HepG2 (cell line): ENCODE data around the gene SKI. TPM values are rescaled to one million over a fixed set of nuclear protein-coding genes. Genes with fewer than 3 reads are reported as not detected.

Experiments
- ATAC-seq: fragments of 200-7000 bp; cut with Tn5 transposase; 3 replicates; pipeline ENCODE4 v1.9.1; 2020; ENCODE audit warnings: mild to moderate bottlenecking, moderate library complexity
- BruUV-seq: library from RNA; stranded (reverse); fragments of 400-500 nt; replicated peaks from 2 replicates; lab custom pipeline; 2021; lab: Mats Ljungman, UMichigan
- CTCF ChIA-PET: fragments of 300-600 bp; formaldehyde crosslinking; extraction: SDS; loops from one replicate; lab custom pipeline; 2021; ENCODE audit warnings: low total read pairs, inconsistent platforms, low intra/inter-chr PET ratio; lab: Yijun Ruan, JAX
- POLR2A ChIA-PET: fragments of 350-600 bp; sonication (Branson Sonifier 250); formaldehyde crosslinking; loops from one replicate; lab custom pipeline; 2020; ENCODE audit warnings: antibody characterized with exemption, inconsistent platforms; lab: Yijun Ruan, JAX
- DNase-seq: peaks from one replicate; pipeline ENCODE4 v3.0.0-alpha.2; 2015; ENCODE audit warnings: low spot score
- FAIRE-seq: peaks from 3 replicates; lab custom pipeline; 2011; peaks lifted over from hg19 to GRCh38; lab: Jason Lieb, UNC
- H2AFZ ChIP-seq: one replicate; pipeline ENCODE4 v1.6.1; 2011; ENCODE audit warnings: low read length, inconsistent platforms
- H3K27ac ChIP-seq: fragments of 300-600 bp; 3 replicates; pipeline ENCODE4 v1.8.0; 2011; ENCODE audit warnings: mixed run types, mild to moderate bottlenecking, mixed read lengths, low read length, inconsistent platforms; ENCODE audit not compliant: insufficient read depth; ENCODE audit errors: extremely low read length
- H3K27me3 ChIP-seq, 2 experiments: fragments of 200-600 bp in 1 of 2; 2 replicates in 1 of 2; 3 replicates in 1 of 2; pipeline versions ENCODE4 v1.6.0 to v1.8.0; 2011; ENCODE audit warnings: low read length in 2 of 2, mild to moderate bottlenecking in 2 of 2, moderate library complexity in 2 of 2, inconsistent platforms in 1 of 2; ENCODE audit not compliant: insufficient read depth in 2 of 2, control insufficient read depth in 1 of 2
- H3K36me3 ChIP-seq, 2 experiments: fragments of 200-600 bp in 1 of 2; replicated peaks in 1 of 2; 2 replicates in 1 of 2; 3 replicates in 1 of 2; pipeline versions ENCODE4 v1.5.1 to v1.8.0; 2011; ENCODE audit warnings: low read length in 2 of 2, inconsistent platforms in 1 of 2; ENCODE audit not compliant: insufficient read depth in 2 of 2, control insufficient read depth in 1 of 2
- H3K4me1 ChIP-seq: 2 replicates; pipeline ENCODE4 v1.5.1; 2012; ENCODE audit warnings: low read length, inconsistent platforms; ENCODE audit not compliant: insufficient read depth
- H3K4me2 ChIP-seq: 2 replicates; pipeline ENCODE4 v1.6.0; 2011; ENCODE audit warnings: low read depth, low read length, inconsistent platforms
- H3K4me3 ChIP-seq, 3 experiments: fragments of 200-600 bp in 1 of 3; sonication (generic), shearing (Covaris generic) in 1 of 3; replicated peaks in 1 of 3; 2 replicates each; pipeline ENCODE4 v1.5.1; 2011 to 2016; ENCODE audit warnings: low read length in 3 of 3, inconsistent platforms in 2 of 3, low read depth in 2 of 3, mild to moderate bottlenecking in 2 of 3, control low read depth in 1 of 3, mixed read lengths in 1 of 3; ENCODE audit not compliant: insufficient read depth in 1 of 3
- H3K79me2 ChIP-seq: one replicate; pipeline ENCODE4 v1.6.1; 2011; ENCODE audit warnings: low read length, inconsistent platforms; ENCODE audit not compliant: insufficient read depth
- H3K9ac ChIP-seq: 2 replicates; pipeline ENCODE4 v1.6.0; 2011; ENCODE audit warnings: mild to moderate bottlenecking, low read depth, low read length, inconsistent platforms; ENCODE audit not compliant: insufficient read depth
- H3K9me3 ChIP-seq: 2 replicates; pipeline ENCODE4 v1.5.1; 2012; ENCODE audit warnings: mild to moderate bottlenecking, low read length
- H4K20me1 ChIP-seq: 2 replicates; pipeline ENCODE4 v1.6.0; 2011; ENCODE audit warnings: inconsistent platforms, mild to moderate bottlenecking, low read length, moderate library complexity; ENCODE audit not compliant: insufficient read depth
- MEIS1 ChIP-seq: sonication (generic); formaldehyde crosslinking; IDR thresholded peaks from 2 replicates; pipeline ENCODE4 v1.9.0; 2021; ENCODE audit warnings: mild to moderate bottlenecking, missing genetic modification reagents, moderate library complexity, borderline replicate concordance
- XBP1 ChIP-seq: sonication (generic); formaldehyde crosslinking; IDR thresholded peaks from 2 replicates; pipeline ENCODE4 v1.5.0; 2020; ENCODE audit warnings: missing genetic modification reagents
- ZFX ChIP-seq: sonication (generic); formaldehyde crosslinking; IDR thresholded peaks from 2 replicates; pipeline ENCODE4 v1.4.0; 2020; ENCODE audit warnings: mild to moderate bottlenecking, low read depth, missing genetic modification reagents, moderate library complexity
- ZNF614 ChIP-seq: IDR thresholded peaks from 2 replicates; pipeline ENCODE4 v1.6.1; 2018; ENCODE audit warnings: missing biosample characterization, missing genetic modification reagents, inconsistent platforms, borderline replicate concordance
- ZNF629 ChIP-seq: sonication (generic); formaldehyde crosslinking; conservative IDR thresholded peaks from 2 replicates; pipeline ENCODE4 v1.5.0; 2020; ENCODE audit warnings: missing genetic modification reagents
- ZNF687 ChIP-seq: sonication (generic); formaldehyde crosslinking; IDR thresholded peaks from 2 replicates; pipeline ENCODE4 v1.5.1; 2020; ENCODE audit warnings: mild to moderate bottlenecking, missing genetic modification reagents, moderate library complexity
- WGBS: methylation state at CpG from one replicate; pipeline ENCODE4 v1.1.6; 2017; ENCODE audit warnings: low lambda C conversion rate; 5-methylcytosine and 5-hydroxymethylcytosine counted together
- in situ Hi-C: cut with HindIII; loops from 2 replicates; pipeline ENCODE4 v1.10.0; 2017; ENCODE audit warnings: low pct_unique_long_range_greater_than_20kb; ENCODE audit not compliant: extremely low pct_ligation_motif_present
- intact Hi-C: fragments of 100-400 bp; cut with micrococcal nuclease; formaldehyde crosslinking; loops from one replicate; pipeline ENCODE4 v1.10.0; 2022; ENCODE audit not compliant: unreplicated experiment
- polyA plus RNA-seq, 8 experiments: library from polyadenylated mRNA; depleted of rRNA in 3 of 8; stranded (reverse) in 7 of 8; unstranded in 1 of 8; fragments of >200 nt; fragmentation: Illumina TruSeq in 4 of 8; extraction: Trizol in 4 of 8; gene quantifications; 2 replicates each; pipeline versions ENCODE4 v1.2.1 to v1.2.3, GENCODE V29; 2011 to 2016; ENCODE audit warnings: low read depth in 4 of 8, missing spikeins in 1 of 8, mixed read lengths in 1 of 8; ENCODE audit not compliant: insufficient read depth in 1 of 8
- total RNA-seq, 5 experiments: library from RNA; depleted of rRNA; stranded (reverse); fragments of >200 nt; fragmentation: Illumina TruSeq; extraction: Trizol; gene quantifications; 2 replicates each; pipeline ENCODE4 v1.2.3, GENCODE V29; 2016; ENCODE audit warnings: low read depth in 1 of 5

The SKI gene
- total and polyA plus RNA-seq, 2 of the 13 experiments (the other 11 are each of a cell fraction or from before 2014, with no cell fraction given): 4.7 to 6.9 TPM

GRCh38 chr1:2327841-2328240, 99.7 kb downstream of the SKI start:
- in situ Hi-C loops (no loop called here), intact Hi-C loops (no loop called here)
- Histone ChIP-seq H3K9ac (no peak overlapping the region), H3K27me3 (peaks cover 17 to 88% of the 10 kb centered on the region in 2 experiments), H3K4me1 (peaks cover 21% of the 10 kb centered on the region), H3K4me3 (no peak overlapping the region), H4K20me1 (no peaks in the 10 kb centered on the region), H3K36me3 (no peaks in the 10 kb centered on the region), H3K4me2 (no peak overlapping the region), H3K9me3 (no peaks in the 10 kb centered on the region), H2AFZ (no peak overlapping the region), H3K79me2 (no peaks in the 10 kb centered on the region), H3K27ac (no peak overlapping the region)
- POLR2A ChIA-PET: no interaction called here
- BruUV-seq: no TSS peak
- DNase-seq: no peak
- ATAC-seq: peak; percentile 9; the same call in 2 of the 3 replicates
- CTCF ChIA-PET: no interaction called here
- WGBS: no CpG with 5 or more reads among the region's 22 CpGs
- FAIRE-seq: no peak
- TF ChIP-seq ZNF687 (CRISPR knock-in tag) (peak; percentile 30; the same call in 1 of the 2 replicates), ZNF629 (0 out of 2 replicates have a peak, but pooled peaks have one; percentile 13), ZNF614 (CRISPR knock-in tag) (no peak), MEIS1 (CRISPR knock-in tag) (peak; percentile 29; the same call in 1 of the 2 replicates), XBP1 (no peak), ZFX (CRISPR knock-in tag) (peak; percentile 45; the same call in 1 of the 2 replicates)
